Thyroid gland (tissue), 4 donors: ENCODE data around the gene HHIPL1. TPM values are rescaled to one million over a fixed set of nuclear protein-coding genes. Genes with fewer than 3 reads are reported as not detected.

Experiments
- DNase-seq, 2 donors: peaks; one replicate each; pipeline ENCODE4 v3.0.0-alpha.2; 2019
- H3K27ac ChIP-seq, 3 donors: fragments of 200-600 bp; sonication (generic); 1 replicate in 2 of 3; 2 replicates in 1 of 3; pipeline ENCODE4 v1.5.1; 2016 to 2019; ENCODE audit warnings: mild to moderate bottlenecking in 1 of 3, moderate library complexity in 1 of 3
- H3K27me3 ChIP-seq: fragments of 200-600 bp; sonication (generic); one replicate; pipeline ENCODE4 v1.5.1; 2019
- H3K36me3 ChIP-seq, 2 donors: fragments of 200-600 bp; sonication (generic); one replicate each; pipeline ENCODE4 v1.5.1; 2016 to 2019
- H3K4me1 ChIP-seq, 2 donors: fragments of 200-600 bp; sonication (generic); one replicate each; pipeline ENCODE4 v1.5.1; 2017 to 2019
- H3K4me3 ChIP-seq, 3 donors: fragments of 200-600 bp; sonication (generic); replicated peaks in 1 of 3; 1 replicate in 2 of 3; 2 replicates in 1 of 3; pipeline ENCODE4 v1.5.1; 2016; ENCODE audit warnings: mild to moderate bottlenecking in 1 of 3
- H3K9me3 ChIP-seq: fragments of 200-600 bp; sonication (generic); one replicate; pipeline ENCODE4 v1.5.1; 2017
- POLR2A ChIP-seq, 2 donors: fragments of 450-650 bp; IDR thresholded peaks; one replicate each; pipeline ENCODE4 v1.6.1; 2017; ENCODE audit warnings: antibody characterized with exemption in 2 of 2, mild to moderate bottlenecking in 2 of 2, moderate library complexity in 1 of 2
- WGBS, 2 donors: methylation state at CpG; one replicate each; pipeline ENCODE4 v1.1.5; 2017; 5-methylcytosine and 5-hydroxymethylcytosine counted together
- intact Hi-C: fragments of 100-400 bp; cut with DNase I; formaldehyde crosslinking; loops from one replicate; pipeline ENCODE4 v1.15.1; 2023
- total RNA-seq, 4 donors: library from RNA; depleted of rRNA; stranded (reverse); fragments of >200 nt; gene quantifications; one replicate each; pipeline ENCODE4 v1.2.3, GENCODE V29; 2016
- TF ChIP-seq, protein P1 (sequence below), 6 experiments: fragments of 200-600 bp in 3 of 6; fragments of 450-650 bp in 3 of 6; sonication (generic) in 3 of 6; IDR thresholded peaks; one replicate each; pipeline ENCODE4 v1.5.1; 2016 to 2019; ENCODE audit warnings: antibody characterized with exemption in 6 of 6, mild to moderate bottlenecking in 2 of 6, inconsistent platforms in 1 of 6, moderate library complexity in 1 of 6

HHIPL1 gene
- total RNA-seq, 4 donors from 2014 or later, result 0.98 to 2.7 (median 1.1) TPM

DNA sequence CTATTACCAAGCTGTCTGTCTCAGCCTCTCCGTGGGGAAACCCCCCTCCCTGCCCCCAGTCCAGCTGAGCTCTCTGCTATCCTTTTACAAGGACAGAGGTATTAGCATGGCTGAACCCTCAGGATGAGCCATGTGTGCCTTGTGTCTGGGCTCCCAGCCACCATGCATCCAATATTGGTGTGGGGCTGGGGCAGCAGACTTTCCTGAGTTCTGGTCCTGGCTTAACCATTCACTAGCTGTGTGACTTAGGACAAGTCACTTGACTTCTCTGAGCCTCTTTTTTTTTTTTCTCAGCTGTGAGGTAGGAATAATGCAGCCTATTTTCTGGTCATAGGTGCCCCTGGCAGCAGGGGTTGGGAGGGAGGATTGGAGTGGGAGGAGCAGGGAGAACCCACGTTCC, 22.1 kb downstream of the HHIPL1 start:
- H3K4me1 ChIP-seq, result no peaks in the 10 kb centered on the region
- H3K36me3 ChIP-seq, result no peaks in the 10 kb centered on the region
- H3K9me3 ChIP-seq, result no peaks in the 10 kb centered on the region
- DNase-seq, result no peak
- 64 to 65% methylated on average over 2 of the region's 2 CpGs for WGBS, 2 donors
- TF ChIP-seq POLR2A (IDR thresholded peaks at IDR 0.05), result no peak
- TF ChIP-seq, protein P1, sequence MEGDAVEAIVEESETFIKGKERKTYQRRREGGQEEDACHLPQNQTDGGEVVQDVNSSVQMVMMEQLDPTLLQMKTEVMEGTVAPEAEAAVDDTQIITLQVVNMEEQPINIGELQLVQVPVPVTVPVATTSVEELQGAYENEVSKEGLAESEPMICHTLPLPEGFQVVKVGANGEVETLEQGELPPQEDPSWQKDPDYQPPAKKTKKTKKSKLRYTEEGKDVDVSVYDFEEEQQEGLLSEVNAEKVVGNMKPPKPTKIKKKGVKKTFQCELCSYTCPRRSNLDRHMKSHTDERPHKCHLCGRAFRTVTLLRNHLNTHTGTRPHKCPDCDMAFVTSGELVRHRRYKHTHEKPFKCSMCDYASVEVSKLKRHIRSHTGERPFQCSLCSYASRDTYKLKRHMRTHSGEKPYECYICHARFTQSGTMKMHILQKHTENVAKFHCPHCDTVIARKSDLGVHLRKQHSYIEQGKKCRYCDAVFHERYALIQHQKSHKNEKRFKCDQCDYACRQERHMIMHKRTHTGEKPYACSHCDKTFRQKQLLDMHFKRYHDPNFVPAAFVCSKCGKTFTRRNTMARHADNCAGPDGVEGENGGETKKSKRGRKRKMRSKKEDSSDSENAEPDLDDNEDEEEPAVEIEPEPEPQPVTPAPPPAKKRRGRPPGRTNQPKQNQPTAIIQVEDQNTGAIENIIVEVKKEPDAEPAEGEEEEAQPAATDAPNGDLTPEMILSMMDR (IDR thresholded peaks at IDR 0.05), result no peak
- H3K27ac ChIP-seq, result no peak overlapping the region
- intact Hi-C loops, result no loop called here
- H3K4me3 ChIP-seq, result no peak overlapping the region
- H3K27me3 ChIP-seq, result no peaks in the 10 kb centered on the region

DNA sequence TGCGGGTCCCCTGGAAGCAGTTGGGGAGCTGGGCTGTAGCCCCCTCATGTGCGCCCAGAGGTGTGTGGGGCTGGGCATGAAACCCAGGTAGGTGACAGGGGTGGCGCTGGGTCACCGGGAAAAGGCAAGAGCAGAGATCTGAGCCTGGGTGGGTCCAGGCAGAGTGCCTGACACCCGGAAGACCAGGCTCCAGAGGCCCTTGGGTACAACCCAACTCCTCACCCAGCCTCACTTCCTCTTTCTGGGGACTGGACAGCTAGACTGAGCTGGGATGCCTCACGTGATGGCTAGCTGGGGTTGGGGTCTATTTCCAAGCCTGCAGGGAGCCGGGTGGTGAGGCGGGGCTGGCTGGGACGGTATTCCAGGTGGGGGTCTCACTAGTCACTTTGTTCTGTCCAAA, 22.9 kb downstream of the HHIPL1 start:
- no peaks in the 10 kb centered on the region for H3K4me1 ChIP-seq
- no peak for DNase-seq
- WGBS, 2 donors, result 92 to 97% methylated on average over 6 to 9 of the region's 9 CpGs
- no peak overlapping the region for H3K27ac ChIP-seq
- H3K9me3 ChIP-seq, result no peaks in the 10 kb centered on the region
- no peaks in the 10 kb centered on the region for H3K27me3 ChIP-seq
- H3K4me3 ChIP-seq, result no peak overlapping the region
- H3K36me3 ChIP-seq, result no peaks in the 10 kb centered on the region
- intact Hi-C loops, result no loop called here
- TF ChIP-seq, protein P1 (IDR thresholded peaks at IDR 0.05), result no peak
- no peak for TF ChIP-seq POLR2A (IDR thresholded peaks at IDR 0.05)

DNA sequence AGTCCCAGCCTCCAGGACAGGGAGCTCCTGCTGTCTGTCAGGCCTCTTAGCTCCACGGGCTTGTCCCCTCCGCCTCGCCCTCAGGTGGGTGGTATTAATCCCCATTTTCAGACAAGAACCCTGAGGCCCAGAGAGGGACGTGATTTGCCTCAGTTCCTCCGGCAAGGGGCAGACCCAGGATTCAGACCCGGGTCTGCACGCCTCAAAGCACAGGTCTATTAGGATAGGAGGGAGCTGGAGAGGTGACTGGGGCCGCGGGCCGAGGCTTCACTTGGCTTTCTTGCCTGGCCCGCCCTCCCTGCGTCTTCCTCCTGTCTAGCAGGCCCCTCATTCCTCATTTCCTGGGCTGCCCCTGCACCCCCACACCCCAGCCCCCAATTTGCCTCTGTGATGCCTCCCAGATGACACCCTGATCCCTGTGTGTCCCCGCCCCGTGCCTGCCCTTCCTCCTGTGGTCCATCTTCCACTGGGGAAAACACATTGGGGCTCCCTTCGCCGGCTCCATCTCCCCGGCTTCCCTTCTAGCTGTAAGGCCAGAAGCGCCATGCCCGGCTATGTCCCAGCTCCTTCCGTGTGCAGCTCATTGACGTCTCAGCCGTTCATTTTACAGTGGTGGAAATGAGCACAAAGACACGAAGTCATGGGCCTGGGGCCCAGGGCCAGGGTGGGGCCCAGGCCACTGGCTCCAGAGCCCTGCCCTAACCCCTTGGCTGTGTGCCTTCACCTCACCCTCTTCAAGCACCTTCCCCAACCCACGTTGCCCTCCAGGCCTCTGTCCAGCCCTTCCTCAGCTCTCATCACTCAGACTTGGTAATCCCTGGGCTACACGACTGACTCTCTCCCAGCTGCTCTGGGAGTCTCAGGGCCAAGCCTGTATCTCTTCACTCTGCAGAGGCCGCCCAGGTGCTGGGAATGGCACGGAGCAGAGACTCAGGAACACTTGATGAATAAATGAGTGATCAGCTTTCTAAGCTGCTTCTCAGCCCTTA, 23.7 kb downstream of the HHIPL1 start:
- 84 to 88% methylated on average over 22 to 27 of the region's 27 CpGs for WGBS, 2 donors
- H3K9me3 ChIP-seq, result no peaks in the 10 kb centered on the region
- intact Hi-C loops, result no loop called here
- no peaks in the 10 kb centered on the region for H3K4me1 ChIP-seq
- H3K36me3 ChIP-seq, result no peaks in the 10 kb centered on the region
- no peaks in the 10 kb centered on the region for H3K27me3 ChIP-seq
- no peak for DNase-seq
- TF ChIP-seq POLR2A (IDR thresholded peaks at IDR 0.05), result no peak
- TF ChIP-seq, protein P1 (IDR thresholded peaks at IDR 0.05), result no peak
- H3K4me3 ChIP-seq, result no peak overlapping the region
- H3K27ac ChIP-seq, result no peak overlapping the region

DNA sequence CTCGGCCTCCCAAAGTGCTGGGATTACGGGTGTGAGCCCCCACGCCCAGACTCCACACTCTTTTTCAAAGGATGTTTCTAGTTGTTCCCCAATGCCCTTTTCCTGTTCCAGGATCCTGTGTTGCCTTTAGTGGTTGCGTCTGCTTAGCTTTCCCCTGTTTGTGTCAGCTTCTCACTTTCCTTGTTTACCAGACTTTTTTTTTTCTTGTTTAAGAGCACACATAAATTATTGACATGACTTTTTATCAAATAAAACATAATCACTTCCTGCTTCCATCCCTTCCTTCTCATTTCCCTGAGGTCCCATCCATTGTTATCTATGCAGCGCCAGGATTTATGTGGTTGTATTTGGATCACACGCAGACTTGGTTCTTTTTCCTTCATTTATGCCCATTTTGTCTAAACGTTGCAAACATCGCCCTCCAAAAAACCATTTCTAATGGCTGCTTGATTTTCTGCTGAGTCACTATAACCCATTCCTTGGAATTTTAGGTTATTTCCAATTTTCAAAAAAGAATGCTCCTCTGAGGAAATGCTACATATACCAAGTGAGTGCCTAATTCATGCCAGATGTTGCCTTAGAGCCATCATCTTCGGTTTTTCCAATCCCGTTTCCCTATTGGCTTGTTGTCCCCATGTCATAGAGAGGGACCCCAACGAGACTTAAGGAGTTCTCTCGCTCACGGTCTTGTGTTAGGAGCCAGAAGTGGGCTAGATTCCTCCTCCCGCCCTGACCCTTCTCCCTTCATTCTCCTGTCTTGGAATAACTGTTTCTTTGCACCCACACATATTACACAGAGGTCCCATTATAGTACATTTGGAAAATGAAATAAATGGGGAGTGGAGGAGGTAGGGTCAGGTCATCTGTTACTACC, 25.7 kb downstream of the HHIPL1 start:
- TF ChIP-seq, protein P1 (IDR thresholded peaks at IDR 0.05), result no peak
- no peak for TF ChIP-seq POLR2A (IDR thresholded peaks at IDR 0.05)
- 76 to 87% methylated on average over 14 of the region's 14 CpGs for WGBS, 2 donors
- Histone ChIP-seq H3K27me3 (peaks cover 3% of the 10 kb centered on the region), H3K9me3 (no peaks in the 10 kb centered on the region), H3K36me3 (no peaks in the 10 kb centered on the region), H3K4me3 (no peak overlapping the region), H3K4me1 (no peaks in the 10 kb centered on the region), H3K27ac (no peak overlapping the region)
- DNase-seq, result no peak
- intact Hi-C loops, result no loop called here
